ENCODE measurements around the gene ACAN.

DNA sequence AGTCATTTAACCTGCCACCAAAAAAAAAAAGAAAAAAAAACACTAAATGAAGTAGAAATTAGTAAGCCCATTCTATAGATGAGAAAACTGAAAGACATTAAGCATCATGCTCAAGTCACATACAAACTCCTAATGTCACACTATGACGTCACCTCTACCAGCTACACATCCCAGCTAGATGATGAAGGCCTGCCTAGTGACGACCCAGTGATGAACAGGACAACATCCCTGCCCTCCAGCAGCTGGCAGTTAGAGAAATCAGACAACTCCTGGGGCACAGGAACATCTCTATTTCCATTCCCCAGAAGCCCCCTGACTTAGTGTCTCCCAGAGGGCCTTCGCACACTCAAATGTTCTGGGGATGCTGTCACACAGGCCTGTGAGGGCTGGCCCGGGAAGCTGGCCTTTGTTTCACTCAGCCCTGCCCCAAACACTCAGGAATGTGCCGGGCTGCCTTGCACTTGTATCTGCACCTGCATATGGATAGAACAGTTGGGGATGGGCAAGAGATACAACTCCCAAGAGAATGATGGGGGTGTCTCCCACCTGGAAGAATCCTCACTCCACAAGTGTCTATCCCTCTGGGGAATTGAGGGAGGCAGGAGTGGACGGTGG, 99.1 kb downstream of the ACAN start:
- TF ChIP-seq ZC3H10 (CRISPR knock-in tag; IDR thresholded peaks at IDR 0.05) (no peak), OSR1 (CRISPR knock-in tag; IDR thresholded peaks at IDR 0.05) (no peak), ZFP3 (CRISPR knock-in tag; IDR thresholded peaks at IDR 0.05) (no peak), BACH2 (CRISPR knock-in tag; IDR thresholded peaks at IDR 0.05; ENCODE audit: borderline replicate concordance) (no peak)
